ENCODE measurements around the gene PSEN2.

PSEN2 gene

DNA sequence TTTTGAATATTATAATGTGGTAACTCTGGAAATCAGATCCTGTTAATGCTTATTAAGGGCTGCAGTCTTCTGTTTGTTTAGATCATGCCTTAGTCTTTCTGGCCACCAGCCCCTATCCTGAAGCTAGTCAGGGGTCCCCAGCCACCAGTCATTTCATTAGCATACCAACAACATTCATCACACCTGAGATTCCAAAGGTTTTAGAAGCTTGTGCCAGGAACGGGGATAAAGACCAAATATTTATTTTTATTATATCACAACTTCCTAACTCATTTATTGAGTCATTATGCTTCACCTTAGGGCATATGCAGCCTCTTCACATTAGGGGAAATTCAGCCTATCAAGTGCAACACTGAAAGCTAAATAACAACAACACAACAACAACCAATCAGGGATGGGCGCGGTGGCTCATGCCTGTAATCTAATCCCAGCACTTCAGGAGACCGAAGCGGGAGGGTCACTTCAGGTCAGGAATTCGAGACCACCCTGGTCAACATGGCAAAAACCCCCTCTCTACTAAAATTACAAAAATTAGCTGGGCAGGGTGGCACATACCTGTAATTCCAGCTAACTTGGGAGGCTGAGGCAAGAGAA lies 2.9 kb upstream of the PSEN2 start:
- no peak for DNase-seq

DNA sequence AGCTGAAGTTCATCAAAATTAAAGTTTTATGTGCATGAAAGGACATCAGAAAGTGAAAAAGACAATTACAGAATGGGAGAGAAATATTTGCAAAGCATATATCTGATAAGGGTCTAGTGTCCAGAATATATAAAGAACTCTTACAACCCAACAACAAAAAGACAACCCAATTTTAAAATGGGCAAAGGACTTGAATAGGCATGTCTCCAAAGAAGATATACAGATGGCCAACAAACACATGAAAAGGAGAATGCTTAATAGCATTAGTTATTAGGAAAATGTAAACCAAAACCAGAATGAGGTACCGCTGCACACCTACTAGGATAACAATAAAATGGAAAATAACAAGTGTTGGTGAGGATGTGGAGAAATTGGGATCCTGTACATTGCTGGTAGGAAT lies 1.7 kb upstream of the PSEN2 start:
- no peak for DNase-seq

DNA sequence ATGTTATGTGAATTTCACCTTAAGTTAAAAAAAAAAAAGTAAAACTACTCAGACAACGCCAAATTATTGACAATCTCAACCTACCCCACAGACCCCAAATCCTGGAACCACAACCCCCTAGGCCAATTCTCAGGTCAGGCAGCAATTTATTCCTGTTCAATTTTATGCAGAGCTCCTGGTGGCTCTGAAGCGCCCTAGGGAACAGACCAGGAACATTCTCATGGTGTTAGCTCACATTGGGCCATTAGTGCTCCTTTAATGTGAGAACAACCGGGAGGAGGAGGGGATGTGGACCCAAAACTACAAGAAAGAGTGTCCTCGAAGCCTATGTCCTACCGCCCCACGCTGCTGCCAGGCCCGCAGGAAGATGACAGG lies 403 bp upstream of the PSEN2 start:
- no peak for DNase-seq

DNA sequence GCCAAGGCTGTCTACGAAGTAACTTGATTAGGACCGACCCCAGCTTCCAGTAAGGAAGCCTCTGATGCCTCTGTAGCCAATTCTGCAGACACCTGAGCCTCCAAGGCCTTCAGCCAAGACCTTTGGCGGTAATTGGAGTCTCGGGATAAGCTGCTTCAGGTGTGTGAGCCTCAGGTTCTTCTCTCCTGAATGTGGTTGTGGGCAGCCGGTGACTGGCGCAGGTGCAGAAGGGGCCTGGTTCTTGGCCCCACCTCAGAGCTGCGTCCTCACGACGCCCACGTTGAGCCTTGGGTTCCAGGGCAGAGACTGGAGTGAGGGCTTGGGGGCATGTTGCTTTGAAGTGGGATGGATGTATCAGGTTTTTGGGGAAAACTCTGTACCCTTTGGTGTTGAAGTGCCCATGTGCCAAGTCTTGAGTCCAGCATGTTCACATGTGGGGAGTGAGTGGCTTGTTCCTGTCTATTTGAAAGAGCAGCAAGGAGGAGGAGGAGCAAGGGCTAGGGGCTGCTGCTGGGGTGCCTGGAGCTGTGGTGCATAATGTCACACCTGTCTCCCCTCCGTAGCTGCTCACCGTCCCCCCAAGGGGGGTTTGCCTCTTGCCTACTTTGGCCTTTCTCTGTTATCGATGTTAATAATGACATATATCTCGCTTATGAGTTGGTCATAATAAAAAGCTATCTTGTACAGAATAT lies 1.4 kb downstream of the PSEN2 start:
- no peak for DNase-seq

DNA sequence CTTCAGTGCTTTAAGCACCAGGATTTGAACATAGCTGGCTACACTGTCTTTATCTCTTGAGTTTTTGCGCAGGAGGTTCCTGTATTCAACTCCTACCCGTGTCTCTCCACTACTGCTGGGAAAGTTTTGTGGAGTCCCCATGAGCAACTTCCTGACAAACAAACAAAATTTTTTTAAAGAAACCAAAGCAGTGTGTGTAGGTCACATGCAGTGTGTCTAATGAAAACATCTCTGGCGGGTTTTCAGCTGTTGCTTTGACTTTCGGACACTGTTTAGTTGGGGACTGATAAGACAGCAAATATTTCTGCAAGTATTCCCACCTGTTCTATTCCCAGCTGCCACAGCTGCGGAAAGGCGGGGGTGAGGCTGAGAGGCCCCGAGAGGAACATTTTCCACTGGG lies 2.0 kb downstream of the PSEN2 start:
- DNase-seq: no peak

DNA sequence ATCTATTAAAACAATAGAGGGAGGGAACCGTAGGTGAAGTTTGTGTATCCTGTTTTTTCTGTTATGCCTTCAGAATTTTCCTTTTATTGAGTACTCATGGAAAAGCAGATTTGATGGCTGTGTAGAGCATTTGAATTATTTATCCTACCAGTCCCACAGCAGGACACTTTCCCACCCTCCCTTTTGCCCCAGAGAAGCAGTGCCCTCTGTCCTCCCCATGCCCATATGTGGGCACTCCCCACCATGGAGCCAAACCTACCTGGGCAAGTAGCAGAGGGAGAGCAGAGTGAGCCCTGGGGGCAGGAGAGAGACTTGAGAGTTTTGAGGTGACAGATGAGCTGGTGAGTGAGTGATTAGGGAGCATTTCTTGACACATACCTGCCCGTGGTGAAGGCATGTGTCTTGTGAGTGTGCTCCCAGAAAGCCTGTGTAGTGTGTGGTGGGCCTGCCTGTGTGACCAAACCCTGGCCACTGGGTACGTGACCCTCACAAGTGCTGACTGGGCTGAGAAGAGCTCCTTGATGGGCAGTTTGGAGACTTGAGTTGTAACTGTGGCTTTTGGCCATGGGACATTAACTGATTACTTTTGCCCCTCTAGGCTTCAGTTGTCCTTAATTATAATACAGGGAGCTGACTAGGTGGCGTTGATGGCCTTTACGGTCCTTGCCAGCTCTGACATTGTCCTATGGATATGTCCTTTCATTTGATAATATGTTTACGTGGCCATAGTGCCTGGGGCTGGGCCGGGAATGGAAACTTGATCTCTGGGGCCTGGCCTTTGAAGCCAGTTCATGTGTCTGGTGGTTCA lies 3.6 kb downstream of the PSEN2 start:
- DNase-seq: no peak

DNA sequence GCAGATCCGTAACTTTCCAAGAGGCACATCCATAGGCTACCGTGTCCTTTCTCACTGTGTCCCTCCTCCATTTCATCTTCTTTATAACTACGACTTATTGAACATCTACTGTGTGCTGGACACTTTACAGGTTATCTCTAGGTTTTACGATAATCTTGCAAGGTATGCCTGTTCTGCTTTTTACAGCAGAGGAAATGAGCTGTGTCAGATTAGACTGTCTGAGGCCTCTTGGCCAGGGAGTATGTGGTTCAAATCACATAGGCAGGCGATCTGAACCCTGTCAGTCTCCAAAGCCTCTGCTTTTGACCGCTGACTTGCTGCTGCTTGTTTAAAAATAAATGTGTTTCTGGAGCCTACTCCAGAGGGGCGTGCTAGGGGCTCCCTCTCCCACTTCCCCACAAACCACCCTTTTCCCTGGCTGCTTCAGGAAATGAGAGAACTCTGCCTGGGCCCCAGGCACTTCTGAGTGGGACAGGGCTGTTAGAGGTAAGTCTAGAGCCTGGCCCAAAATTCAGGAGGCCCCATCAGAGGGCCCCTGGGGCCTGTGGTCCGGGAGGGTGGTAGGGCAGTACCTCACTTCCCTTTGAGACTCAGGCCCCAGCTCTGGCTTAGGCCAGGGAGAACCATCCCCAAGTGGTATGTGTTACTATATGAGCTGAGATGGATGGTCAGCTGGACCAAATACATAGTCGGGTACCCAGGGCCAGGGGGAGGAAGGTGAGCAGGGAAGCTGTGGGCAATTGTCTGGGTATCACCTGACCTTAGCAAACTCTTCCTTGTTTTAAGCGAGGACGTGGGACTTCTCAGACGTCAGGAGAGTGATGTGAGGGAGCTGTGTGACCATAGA lies 4.4 kb downstream of the PSEN2 start:
- no peak for DNase-seq

DNA sequence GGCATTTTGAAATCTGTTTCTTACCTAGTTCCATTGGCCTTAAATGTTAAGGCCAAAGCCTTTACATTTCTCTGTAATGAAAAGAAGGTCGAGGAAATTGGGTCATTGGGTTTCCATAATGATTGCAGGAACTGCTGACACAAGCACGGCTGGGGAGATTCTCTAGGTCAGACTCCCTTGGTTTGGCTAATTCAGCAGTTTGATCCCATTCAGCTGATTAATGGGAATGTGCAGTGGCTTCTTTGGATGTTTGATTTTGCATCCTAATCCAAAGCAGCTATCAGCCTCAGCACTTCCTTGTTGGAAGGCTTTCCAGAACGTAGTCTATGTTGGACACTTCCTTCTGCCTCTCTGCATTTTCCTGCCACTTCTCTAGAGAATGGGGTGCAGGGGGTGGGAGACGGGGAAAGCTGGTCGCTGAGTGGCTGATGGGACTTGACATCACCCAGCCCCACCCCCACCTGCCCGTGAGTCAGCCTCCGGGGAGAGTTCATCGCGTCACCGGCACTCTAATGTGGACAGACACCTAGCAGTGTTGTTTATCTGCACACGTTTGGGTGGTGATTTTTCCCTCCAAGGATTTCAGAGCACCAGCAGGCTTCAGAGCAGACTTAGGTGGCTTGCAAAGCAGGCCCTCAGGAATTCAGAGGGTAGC lies 5.4 kb downstream of the PSEN2 start:
- no peak for DNase-seq

DNA sequence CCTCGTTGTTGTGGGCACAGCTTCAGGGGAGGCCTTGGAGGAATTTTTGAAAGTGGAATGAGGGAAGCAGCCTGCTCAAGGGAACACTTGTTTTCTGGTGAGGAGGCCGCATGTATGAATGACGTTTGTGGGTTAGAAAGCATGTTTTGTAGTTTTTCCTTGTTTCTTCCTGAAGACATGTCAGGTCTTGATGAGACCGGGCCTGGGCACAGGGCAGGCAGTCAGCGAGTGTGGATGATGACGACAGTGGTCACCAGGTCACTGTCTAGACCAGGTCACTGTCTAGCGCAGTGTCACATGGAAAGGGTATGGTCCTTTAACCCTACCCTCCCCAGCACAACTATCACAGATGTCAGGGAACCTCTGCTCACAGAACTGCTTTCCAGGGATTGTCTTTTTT lies 7.3 kb downstream of the PSEN2 start:
- no peak for DNase-seq

DNA sequence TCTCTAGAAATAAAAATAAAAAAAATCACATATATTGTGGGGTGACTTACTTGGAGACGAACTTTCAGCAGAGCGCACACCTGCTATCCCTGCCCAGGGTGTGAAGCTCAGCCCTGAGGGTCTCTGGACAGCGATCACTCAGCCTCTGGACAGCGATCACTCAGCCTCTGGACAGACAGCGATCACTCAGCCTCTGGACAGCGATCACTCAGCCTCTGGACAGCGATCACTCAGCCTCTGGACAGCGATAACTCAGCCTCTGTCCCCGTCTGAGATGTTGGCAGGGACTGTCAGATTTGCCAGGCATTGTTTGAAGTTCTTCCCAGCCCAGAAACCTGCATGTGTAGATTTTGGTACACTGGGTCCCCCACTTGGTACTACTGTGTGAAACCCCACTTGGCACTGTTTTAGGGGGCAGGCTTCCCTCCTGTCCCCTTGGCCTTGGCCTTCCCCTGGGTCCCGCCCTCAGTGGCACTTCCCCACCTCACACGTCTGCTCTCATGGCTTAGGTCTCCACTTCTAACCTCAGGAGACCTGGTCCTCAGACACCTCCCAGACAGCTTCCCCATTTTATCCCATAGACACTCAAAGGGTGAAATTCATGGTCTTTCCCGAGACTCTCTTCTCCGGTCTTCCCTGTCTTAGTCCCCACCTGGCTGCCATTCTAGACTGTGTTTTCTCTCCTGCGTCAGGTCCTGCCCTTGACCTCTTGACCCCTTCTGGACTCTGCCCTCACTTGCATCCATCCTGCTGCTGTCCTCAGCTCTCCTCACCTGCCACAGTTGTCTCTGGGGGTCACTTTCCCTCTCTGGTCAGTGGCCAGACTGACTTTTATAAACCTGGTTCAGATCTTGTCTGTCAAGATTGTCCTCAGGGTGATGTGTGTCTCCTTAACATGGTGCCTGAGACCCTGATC lies 10.2 kb downstream of the PSEN2 start:
- no peak for DNase-seq

DNA sequence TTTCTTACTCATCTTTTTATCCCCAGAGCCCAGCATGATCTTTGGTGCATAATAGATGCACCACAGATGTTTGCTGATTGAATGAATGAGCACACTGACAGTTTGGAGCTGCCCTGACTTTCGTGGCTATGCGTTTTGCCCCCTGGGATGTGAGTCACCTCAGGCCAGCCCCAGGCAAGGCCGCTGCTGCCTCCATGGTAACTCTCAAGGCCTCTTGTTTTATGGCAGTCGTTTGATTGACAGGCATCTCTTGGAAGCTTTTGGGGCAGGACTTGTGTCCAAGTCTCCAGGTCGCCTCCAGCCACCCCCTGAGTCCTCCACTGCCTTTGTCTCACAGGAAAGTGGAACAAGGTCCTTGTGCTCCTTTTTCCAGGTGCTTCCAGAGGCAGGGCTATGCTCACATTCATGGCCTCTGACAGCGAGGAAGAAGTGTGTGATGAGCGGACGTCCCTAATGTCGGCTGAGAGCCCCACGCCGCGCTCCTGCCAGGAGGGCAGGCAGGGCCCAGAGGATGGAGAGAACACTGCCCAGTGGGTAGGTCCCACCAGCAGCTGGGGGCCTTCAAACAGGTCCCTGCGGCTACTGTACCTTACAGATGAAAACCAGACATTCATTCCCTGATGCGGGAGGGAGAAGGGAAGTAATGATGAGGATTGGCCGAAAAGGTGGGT lies 11.2 kb downstream of the PSEN2 start:
- no peak for DNase-seq

DNA sequence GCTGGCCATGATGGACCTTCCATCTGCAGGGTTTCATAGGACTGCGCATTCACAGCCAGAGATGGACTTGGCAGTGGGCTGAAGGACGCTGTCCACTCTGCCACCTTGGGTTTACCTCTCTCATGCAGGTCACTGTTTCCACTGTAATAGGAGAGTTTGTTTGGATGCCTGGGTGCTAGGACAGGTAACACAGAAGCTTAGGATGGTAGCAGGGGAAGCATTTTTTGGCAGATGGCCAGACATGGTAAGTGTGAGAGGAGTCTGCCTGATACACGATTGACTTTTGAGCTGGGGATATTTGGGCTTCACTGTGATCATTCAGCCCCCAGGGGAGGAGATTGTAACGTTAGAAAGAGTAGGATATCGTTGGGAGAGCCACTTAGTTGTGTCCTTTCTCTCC lies 11.8 kb downstream of the PSEN2 start:
- DNase-seq: no peak

DNA sequence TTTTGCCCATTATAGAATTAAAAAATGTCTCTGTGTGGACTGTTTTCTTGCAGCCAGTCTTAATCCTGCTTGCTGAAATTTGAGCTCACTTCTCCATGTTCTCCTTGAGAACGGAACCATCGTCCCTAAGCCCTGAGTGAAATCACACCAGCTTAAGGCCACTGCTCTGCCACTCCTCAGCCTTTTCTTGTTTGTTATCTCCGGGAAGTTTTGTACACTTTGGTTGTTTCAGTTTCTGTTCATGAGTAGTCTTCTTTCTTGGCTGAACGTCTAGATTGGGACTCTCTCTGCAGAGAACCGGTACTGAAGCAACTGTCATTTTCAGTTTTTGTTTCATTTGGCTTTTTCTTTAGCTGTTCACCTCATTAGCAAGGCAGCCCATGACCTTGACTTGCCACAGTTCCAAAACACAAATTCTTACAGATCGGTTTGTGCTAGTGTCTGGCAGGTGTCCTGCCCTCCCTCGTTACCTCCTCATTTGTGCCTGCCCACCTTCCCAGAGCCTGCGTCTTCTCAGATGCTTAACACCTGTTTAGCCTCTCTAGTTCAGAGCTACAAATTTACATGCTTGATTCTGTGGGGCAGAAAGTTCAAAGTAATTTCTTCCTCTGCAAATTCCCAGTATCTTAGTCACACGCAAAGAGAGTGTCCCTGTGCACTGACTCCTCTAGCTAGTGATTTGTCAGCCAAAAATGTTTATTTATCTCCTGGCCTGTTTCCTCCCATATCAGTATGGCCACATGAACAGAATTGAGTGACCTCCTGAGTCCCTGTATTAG lies 12.4 kb downstream of the PSEN2 start:
- no peak for DNase-seq

DNA sequence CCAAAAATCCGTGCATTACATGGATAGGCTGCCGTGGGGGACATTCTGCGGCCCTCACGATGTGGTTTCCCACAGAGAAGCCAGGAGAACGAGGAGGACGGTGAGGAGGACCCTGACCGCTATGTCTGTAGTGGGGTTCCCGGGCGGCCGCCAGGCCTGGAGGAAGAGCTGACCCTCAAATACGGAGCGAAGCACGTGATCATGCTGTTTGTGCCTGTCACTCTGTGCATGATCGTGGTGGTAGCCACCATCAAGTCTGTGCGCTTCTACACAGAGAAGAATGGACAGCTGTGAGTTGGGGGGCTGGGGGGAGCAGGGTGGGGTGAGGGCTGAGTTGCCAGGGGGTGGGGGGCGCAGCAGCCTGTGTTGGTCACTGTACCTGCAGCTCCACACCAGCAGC lies 13.2 kb downstream of the PSEN2 start:
- no peak for DNase-seq

DNA sequence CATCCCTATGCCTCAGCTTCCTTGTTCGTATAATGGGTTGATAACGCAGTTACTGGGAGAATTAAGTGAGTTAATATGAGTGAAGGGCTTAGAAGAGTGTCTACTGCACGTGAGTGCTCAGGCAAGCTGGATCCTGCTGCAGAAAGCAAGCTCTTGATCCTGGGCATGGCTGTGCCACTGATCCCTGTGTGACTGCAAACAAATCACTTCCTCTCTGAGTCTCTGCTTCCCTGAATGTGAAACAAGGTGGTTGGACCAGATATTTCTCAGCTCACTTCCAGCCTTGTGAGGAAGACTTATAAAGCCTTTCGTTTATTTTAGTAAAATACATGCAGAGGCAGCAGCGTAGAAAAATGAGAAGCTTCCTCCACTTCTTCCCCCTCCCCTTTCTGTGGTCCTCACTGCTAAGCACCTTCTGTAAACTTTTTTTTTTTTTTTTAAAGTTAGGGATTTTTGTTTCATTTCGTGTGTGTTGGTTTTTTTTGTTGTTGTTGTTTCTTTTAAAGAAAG lies 13.8 kb downstream of the PSEN2 start:
- no peak for DNase-seq

DNA sequence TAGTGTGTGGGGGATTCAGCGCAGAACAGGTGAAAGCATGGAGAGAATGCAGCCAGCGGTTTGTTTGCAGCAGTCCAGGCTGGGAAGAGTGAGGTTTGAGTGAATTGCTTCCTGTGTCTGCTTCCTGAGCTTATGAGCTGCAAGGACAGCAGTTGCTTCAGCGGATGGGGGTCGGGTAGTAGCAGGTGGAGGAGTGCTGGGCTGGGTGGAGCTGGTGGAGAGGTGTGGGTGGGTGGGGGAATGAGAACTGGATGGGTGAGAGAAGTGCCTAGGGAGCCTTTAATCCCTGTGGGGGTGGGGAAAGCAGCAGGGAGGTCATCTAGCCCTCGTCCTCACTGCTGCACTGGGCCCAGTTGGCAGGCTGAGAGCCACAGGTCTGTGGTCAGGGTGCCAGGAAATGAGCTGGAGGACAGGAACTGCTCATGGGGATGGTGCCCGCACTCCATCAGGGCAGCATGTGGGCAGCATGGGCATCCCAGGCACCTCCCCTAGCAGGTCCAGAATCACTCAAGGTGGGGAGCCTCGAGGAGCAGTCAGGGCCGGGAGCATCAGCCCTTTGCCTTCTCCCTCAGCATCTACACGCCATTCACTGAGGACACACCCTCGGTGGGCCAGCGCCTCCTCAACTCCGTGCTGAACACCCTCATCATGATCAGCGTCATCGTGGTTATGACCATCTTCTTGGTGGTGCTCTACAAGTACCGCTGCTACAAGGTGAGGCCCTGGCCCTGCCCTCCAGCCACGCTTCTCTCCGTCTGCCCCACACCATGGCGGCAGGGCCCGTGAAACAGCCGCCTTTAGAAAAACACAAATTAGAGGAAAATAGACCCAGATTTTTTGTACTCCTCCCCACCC lies 14.8 kb downstream of the PSEN2 start:
- no peak for DNase-seq

DNA sequence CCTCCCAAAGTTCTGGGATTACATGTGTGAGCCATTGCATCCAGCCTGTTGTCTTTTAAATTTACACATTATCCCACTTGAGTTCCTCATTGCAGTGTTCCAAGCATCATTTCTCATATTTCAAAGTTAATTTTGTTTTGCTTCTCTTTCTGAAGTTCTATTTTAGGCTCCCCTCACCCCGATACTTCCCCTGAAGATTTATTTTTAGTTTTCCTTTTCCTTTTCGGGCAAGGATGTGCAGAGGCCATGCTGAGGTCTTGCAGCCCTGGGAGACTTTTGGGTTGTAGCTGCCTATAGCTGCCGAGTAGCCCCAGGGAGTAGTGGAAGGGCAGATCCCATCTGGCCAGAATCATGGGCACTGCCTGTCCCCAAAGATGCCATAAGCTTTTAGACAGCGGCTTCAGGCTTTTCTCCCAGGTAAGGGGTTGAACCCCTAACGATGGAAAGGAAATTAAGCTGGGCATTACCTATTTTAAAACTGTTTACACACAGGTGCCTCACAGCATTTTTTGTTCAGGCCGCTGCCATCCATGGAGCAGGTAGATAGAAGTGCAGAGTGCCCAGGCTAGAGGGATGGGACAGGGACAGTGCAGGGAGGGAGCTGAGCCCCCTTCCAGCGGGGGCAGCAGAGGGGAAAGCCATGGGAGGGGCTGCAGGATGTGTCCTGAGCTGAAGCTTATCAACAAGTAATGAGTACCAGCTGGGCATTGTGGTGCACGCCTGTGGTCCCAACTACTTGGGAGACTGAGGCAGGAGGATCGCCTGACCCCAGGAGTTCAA lies 15.9 kb downstream of the PSEN2 start:
- no peak for DNase-seq

DNA sequence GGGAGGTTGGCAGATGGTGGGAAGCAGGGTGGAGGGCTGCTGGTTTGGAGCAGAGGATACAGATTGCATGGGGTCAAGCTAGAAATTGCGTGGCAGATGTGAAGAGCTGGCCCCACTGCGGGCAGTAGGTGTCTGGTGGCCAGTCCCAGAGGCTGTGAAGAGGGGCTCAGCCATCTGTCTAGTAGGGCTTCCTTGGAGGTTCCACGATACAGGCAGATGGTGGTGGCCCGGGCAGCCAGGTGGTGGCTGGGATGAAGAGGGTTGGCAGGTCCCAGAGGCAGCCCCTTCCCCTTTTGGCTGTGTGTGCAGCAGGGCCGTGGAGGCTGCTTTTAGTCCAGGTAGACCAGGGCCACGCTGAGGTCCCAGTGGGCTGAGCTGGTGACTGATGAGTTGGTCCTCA lies 16.6 kb downstream of the PSEN2 start:
- DNase-seq: no peak

Data from NCI-H2107 (cell line).